ENCODE data around the gene RPL27. TPM values are rescaled to one million over a fixed set of nuclear protein-coding genes. Genes with fewer than 3 reads are reported as not detected.
A peak's percentile ranks its signal among the peaks of the same experiment; 100 is the strongest.

RPL27 gene
- total and polyA plus RNA-seq, 2 of the 13 experiments (the other 11 are each of a cell fraction or from before 2014, with no cell fraction given), result 1,585 to 5,840 TPM

- TF ChIP-seq MLX (CRISPR knock-in tag; IDR thresholded peaks at IDR 0.05) (no peak), NFKB2 (CRISPR knock-in tag; IDR thresholded peaks at IDR 0.05; ENCODE audit: borderline replicate concordance) (peak; percentile 46; the same call in 1 of the 2 replicates), ZNF777 (CRISPR knock-in tag; IDR thresholded peaks at IDR 0.05) (0 out of 2 replicates have a peak, but pooled peaks have one; percentile 6), ZBTB4 (CRISPR knock-in tag; IDR thresholded peaks at IDR 0.05; ENCODE audit: borderline replicate concordance) (0 out of 2 replicates have a peak, but pooled peaks have one; percentile 17), HNF1B (CRISPR knock-in tag; IDR thresholded peaks at IDR 0.05) (peak; percentile 61), ZNF792 (CRISPR knock-in tag; IDR thresholded peaks at IDR 0.05) (0 out of 2 replicates have a peak, but pooled peaks have one; percentile 73), PLRG1 (conservative IDR thresholded peaks at IDR 0.05) (no peak), ZNF17 (CRISPR knock-in tag; IDR thresholded peaks at IDR 0.05) (no peak), PRDM15 (CRISPR knock-in tag; IDR thresholded peaks at IDR 0.05) (0 out of 2 replicates have a peak, but pooled peaks have one; percentile 28), STAT5B (CRISPR knock-in tag; IDR thresholded peaks at IDR 0.05) (no peak), E2F1 (CRISPR knock-in tag; IDR thresholded peaks at IDR 0.05) (no peak), HOXD1 (CRISPR knock-in tag; IDR thresholded peaks at IDR 0.05) (no peak), NR3C1 (CRISPR knock-in tag; IDR thresholded peaks at IDR 0.05) (no peak), NR0B2 (CRISPR knock-in tag; IDR thresholded peaks at IDR 0.05) (no peak), THRA (CRISPR knock-in tag; IDR thresholded peaks at IDR 0.05; ENCODE audit: borderline replicate concordance) (no peak; the same call in 1 of the 2 replicates)
Measured at GRCh38 chr17:43006639-43007551, 8.7 kb downstream of the RPL27 start, which contains the start of gene IFI35 (continued).

All from HepG2 (cell line).